Neural cell (in vitro differentiated cells): ENCODE data around the gene PTCD1.

Source experiments
- EZH2 ChIP-seq: fragments of 200-600, 300-800 bp; shearing (Covaris generic), sonication (generic); IDR thresholded peaks from 2 replicates; pipeline ENCODE4 v1.6.1; 2014; ENCODE audit warnings: antibody characterized with exemption, low read length, borderline replicate concordance, mild to moderate bottlenecking; ENCODE audit not compliant: insufficient read depth, poor library complexity, severe bottlenecking
- RAD21 ChIP-seq: fragments of 450-650 bp; conservative IDR thresholded peaks from 2 replicates; pipeline ENCODE4 v1.6.1; 2014; ENCODE audit warnings: antibody characterized with exemption, mild to moderate bottlenecking, moderate library complexity
- SMC3 ChIP-seq: fragments of 450-650 bp; conservative IDR thresholded peaks from 2 replicates; pipeline ENCODE4 v1.6.1; 2014; ENCODE audit warnings: antibody characterized with exemption, mild to moderate bottlenecking, moderate library complexity; ENCODE audit not compliant: poor library complexity
- TAF1 ChIP-seq: IDR thresholded peaks from 2 replicates; pipeline ENCODE4 v1.6.1; 2012; ENCODE audit warnings: low read depth
- TF ChIP-seq, protein P1 (sequence below): fragments of 450-650 bp; IDR thresholded peaks from 2 replicates; pipeline ENCODE4 v1.5.1; 2014; ENCODE audit warnings: antibody characterized with exemption, mild to moderate bottlenecking, moderate library complexity; ENCODE audit not compliant: poor library complexity, severe bottlenecking
- TF ChIP-seq, protein P2 (sequence below): IDR thresholded peaks from 2 replicates; pipeline ENCODE4 v1.6.1; 2012; ENCODE audit warnings: borderline replicate concordance

DNA sequence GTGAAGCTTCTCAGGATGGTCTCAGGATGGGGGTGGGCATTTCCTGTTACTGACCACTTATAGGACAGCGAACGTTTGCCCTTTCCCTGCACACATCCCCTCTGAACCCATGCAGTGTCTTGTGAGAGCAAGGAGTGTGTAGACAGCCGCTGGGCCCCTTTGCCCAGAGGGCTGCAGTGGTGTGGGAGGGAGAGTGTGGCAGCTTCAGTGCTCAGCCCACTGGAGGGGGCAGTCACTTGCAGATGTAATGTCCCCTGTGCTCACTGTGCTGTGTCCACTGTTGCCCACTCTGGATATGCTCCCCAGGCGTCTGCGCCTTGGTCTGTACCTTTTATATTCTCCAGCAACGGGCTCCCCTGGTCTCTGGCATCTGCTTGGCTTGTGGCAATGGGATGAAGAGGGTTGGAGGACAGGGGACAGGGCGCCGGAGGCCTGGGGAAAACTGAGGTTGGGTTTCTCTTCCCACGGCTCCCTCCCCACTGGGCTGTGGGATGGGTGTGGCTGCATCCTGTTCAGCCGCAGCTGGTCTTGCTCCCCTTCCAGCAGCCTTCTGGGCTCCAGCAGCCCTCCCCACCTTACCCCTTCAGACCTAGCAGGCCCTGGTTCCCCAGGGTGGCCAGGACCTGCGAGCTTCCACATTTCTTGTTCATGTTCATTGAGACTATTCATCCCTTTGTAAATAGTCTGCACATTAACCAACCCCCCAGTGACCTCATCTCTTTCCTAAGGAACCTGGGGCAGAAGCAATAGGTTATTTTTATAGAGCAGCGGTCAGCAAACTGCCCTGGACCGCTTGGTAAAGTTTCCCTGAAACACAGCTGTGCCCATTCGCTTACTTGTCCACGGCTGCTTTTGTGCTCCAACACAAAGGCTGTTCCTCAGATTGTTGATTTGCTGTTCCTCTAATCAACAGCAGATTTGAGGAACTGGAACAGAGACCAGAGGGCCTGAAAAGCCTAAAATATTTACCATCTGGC lies 40.2 kb upstream of the PTCD1 start:
- no peak for TF ChIP-seq RAD21
- TF ChIP-seq, protein P1, sequence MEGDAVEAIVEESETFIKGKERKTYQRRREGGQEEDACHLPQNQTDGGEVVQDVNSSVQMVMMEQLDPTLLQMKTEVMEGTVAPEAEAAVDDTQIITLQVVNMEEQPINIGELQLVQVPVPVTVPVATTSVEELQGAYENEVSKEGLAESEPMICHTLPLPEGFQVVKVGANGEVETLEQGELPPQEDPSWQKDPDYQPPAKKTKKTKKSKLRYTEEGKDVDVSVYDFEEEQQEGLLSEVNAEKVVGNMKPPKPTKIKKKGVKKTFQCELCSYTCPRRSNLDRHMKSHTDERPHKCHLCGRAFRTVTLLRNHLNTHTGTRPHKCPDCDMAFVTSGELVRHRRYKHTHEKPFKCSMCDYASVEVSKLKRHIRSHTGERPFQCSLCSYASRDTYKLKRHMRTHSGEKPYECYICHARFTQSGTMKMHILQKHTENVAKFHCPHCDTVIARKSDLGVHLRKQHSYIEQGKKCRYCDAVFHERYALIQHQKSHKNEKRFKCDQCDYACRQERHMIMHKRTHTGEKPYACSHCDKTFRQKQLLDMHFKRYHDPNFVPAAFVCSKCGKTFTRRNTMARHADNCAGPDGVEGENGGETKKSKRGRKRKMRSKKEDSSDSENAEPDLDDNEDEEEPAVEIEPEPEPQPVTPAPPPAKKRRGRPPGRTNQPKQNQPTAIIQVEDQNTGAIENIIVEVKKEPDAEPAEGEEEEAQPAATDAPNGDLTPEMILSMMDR, result no peak
- TF ChIP-seq EZH2, result no peak
- no peak for TF ChIP-seq TAF1
- TF ChIP-seq, protein P2, sequence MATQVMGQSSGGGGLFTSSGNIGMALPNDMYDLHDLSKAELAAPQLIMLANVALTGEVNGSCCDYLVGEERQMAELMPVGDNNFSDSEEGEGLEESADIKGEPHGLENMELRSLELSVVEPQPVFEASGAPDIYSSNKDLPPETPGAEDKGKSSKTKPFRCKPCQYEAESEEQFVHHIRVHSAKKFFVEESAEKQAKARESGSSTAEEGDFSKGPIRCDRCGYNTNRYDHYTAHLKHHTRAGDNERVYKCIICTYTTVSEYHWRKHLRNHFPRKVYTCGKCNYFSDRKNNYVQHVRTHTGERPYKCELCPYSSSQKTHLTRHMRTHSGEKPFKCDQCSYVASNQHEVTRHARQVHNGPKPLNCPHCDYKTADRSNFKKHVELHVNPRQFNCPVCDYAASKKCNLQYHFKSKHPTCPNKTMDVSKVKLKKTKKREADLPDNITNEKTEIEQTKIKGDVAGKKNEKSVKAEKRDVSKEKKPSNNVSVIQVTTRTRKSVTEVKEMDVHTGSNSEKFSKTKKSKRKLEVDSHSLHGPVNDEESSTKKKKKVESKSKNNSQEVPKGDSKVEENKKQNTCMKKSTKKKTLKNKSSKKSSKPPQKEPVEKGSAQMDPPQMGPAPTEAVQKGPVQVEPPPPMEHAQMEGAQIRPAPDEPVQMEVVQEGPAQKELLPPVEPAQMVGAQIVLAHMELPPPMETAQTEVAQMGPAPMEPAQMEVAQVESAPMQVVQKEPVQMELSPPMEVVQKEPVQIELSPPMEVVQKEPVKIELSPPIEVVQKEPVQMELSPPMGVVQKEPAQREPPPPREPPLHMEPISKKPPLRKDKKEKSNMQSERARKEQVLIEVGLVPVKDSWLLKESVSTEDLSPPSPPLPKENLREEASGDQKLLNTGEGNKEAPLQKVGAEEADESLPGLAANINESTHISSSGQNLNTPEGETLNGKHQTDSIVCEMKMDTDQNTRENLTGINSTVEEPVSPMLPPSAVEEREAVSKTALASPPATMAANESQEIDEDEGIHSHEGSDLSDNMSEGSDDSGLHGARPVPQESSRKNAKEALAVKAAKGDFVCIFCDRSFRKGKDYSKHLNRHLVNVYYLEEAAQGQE, result no peak
- TF ChIP-seq SMC3, result no peak
